Heart right ventricle (tissue), 16 donors: ENCODE results near the gene VIPR2. TPM values are rescaled to one million over a fixed set of nuclear protein-coding genes. Genes with fewer than 3 reads are reported as not detected.

Source experiments
- ATAC-seq, 8 donors: fragments of 200-7000 bp; cut with Tn5 transposase; one replicate each; pipeline ENCODE4 v1.9.1; 2020; ENCODE audit warnings: mild to moderate bottlenecking in 8 of 8, moderate library complexity in 8 of 8, moderate number of reproducible peaks in 1 of 8
- DNase-seq, 2 donors: peaks; one replicate each; pipeline ENCODE4 v3.0.0-alpha.2; 2020
- H3K27ac ChIP-seq, 10 donors: fragments of 200-600 bp; sonication (generic) in 2 of 10; one replicate each; pipeline versions ENCODE4 v1.5.0 to v1.8.0; 2020 to 2022; ENCODE audit warnings: mild to moderate bottlenecking in 3 of 10
- H3K27me3 ChIP-seq, 7 donors: fragments of 200-600 bp; one replicate each; pipeline ENCODE4 v1.8.0; 2021 to 2022; ENCODE audit warnings: mild to moderate bottlenecking in 2 of 7
- H3K36me3 ChIP-seq, 9 donors: fragments of 200-600 bp; sonication (generic) in 1 of 9; one replicate each; pipeline versions ENCODE4 v1.5.0 to v1.8.0; 2020 to 2022; ENCODE audit warnings: mild to moderate bottlenecking in 2 of 9
- H3K4me1 ChIP-seq, 9 donors: fragments of 200-600 bp; sonication (generic) in 1 of 9; one replicate each; pipeline versions ENCODE4 v1.5.0 to v1.8.0; 2020 to 2022; ENCODE audit warnings: mild to moderate bottlenecking in 4 of 9
- H3K4me3 ChIP-seq, 10 donors: fragments of 200-600 bp; sonication (generic) in 2 of 10; one replicate each; pipeline versions ENCODE4 v1.5.0 to v1.8.0; 2020 to 2022; ENCODE audit warnings: mild to moderate bottlenecking in 7 of 10, moderate library complexity in 2 of 10
- H3K9me3 ChIP-seq, 11 donors: fragments of 200-600 bp in 10 of 11; sonication (generic) in 2 of 11; one replicate each; pipeline versions ENCODE4 v1.5.0 to v1.8.0; 2013 to 2022; ENCODE audit warnings: mild to moderate bottlenecking in 2 of 11, control low read depth in 1 of 11, moderate library complexity in 1 of 11
- WGBS, 2 donors: extraction: QIAGEN DNeasy Blood & Tissue Kit; methylation state at CpG; one replicate each; pipeline ENCODE4 v1.1.7; 2013; ENCODE audit warnings: inconsistent platforms in 1 of 2; 5-methylcytosine and 5-hydroxymethylcytosine counted together
- intact Hi-C, 10 donors: fragments of 100-400 bp; cut with DNase I; formaldehyde crosslinking; loops; one replicate each; pipeline versions ENCODE4 v1.11.1 to v1.14.2; 2022
- long read RNA-seq, 3 donors: library from polyadenylated mRNA; unstranded; transcript quantifications; one replicate each; pipeline ENCODE4 v2.0.0, GENCODE V29; 2020 to 2021
- polyA plus RNA-seq, 2 donors: library from polyadenylated mRNA; stranded (reverse); fragments of 200-250 nt; gene quantifications; one replicate each; pipeline ENCODE4 v1.2.3, GENCODE V29; 2013
- total RNA-seq, 10 donors: library from RNA; stranded (reverse); fragmentation: NEBNext Ultra II Directional in 3 of 10; extraction: Animal tissue kit (Norgen Biotek cat#: 25700) in 3 of 10; gene quantifications; one replicate each; pipeline versions ENCODE4 v1.2.1 to v1.2.4, GENCODE V29; 2021 to 2023
- TF ChIP-seq, protein P1 (sequence below), 9 donors: fragments of 200-600 bp; sonication (generic) in 2 of 9; IDR thresholded peaks; one replicate each; pipeline versions ENCODE4 v1.5.0 to v1.8.0; 2021 to 2022; ENCODE audit warnings: antibody characterized with exemption in 9 of 9, mild to moderate bottlenecking in 5 of 9, moderate library complexity in 1 of 9
- donor health status: Arrhythmogenic right ventricular cardiomyopathy.
- donor health status: ischemic (EF 13 %, LVEDD 7.1; RV severe dilation, severe dysfunction).
- donor health status: healthy with polysubstance abuse.
- donor health status: DM: no; HTN: yes; CAD: no.
- donor health status: DM: no; HTN: no; CAD: no.
- donor health status: ischemic (EF 25% LVEDD 6.9; RV normal size, moderate dysfunction).
- donor health status: ischemic (EF 25% LVEDD 5.7; RV mildly dilated, moderate dysfunction).
- donor health status: healthy.
- donor health status: DM: yes; HTN: yes; CAD: no.
- donor health status: Ischemic cardiomyopathy.
- donor health status: ischemic (EF 35%, LVEDD 5.7; RV mildly dilated, moderate dysfunction).
- donor health status: nonischemic (EF 11% LVEDD 7.7; RV severe dilation, severe dysfunction).
- donor health status: DM: yes; HTN: yes; CAD: no.
- donor health status: PGD.
- donor health status: ischemic (EF 29% LVEDD 5.4; RV normal size, mild dysfunction).
- donor health status: nonischemic (EF 23%, LVEDD 6.1; RV moderate dilation, normal function).

Gene VIPR2, protein sequence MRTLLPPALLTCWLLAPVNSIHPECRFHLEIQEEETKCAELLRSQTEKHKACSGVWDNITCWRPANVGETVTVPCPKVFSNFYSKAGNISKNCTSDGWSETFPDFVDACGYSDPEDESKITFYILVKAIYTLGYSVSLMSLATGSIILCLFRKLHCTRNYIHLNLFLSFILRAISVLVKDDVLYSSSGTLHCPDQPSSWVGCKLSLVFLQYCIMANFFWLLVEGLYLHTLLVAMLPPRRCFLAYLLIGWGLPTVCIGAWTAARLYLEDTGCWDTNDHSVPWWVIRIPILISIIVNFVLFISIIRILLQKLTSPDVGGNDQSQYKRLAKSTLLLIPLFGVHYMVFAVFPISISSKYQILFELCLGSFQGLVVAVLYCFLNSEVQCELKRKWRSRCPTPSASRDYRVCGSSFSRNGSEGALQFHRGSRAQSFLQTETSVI
- total RNA-seq, result 10 to 100 TPM; 11.4 to 30.6 (median 19.4) TPM
- polyA plus RNA-seq, result 10 to 100 TPM in 1 of 2 donors, 1 to 10 TPM in 1; 3.0 to 20.9 TPM
- long read RNA-seq, donor 1, transcript VIPR2-201 (13 exons, 3,944 nt), result major isoform, 10 of 39 reads
- long read RNA-seq, donor 1, partial matches to known transcripts, result 3 of 39 reads
- long read RNA-seq, donor 1, other reads (novel, unspliced or antisense), result 25 of 39 reads
- long read RNA-seq, donor 2, transcript VIPR2-201 (13 exons, 3,944 nt), result major isoform, 11 of 70 reads
- long read RNA-seq, donor 2, partial matches to known transcripts, result 6 of 70 reads
- long read RNA-seq, donor 2, other reads (novel, unspliced or antisense), result 50 of 70 reads
- long read RNA-seq, donor 3, transcript VIPR2-201 (13 exons, 3,944 nt), result major isoform, 10 of 125 reads
- long read RNA-seq, donor 3, partial matches to known transcripts, result 10 of 125 reads
- long read RNA-seq, donor 3, other reads (novel, unspliced or antisense), result 102 of 125 reads

DNA sequence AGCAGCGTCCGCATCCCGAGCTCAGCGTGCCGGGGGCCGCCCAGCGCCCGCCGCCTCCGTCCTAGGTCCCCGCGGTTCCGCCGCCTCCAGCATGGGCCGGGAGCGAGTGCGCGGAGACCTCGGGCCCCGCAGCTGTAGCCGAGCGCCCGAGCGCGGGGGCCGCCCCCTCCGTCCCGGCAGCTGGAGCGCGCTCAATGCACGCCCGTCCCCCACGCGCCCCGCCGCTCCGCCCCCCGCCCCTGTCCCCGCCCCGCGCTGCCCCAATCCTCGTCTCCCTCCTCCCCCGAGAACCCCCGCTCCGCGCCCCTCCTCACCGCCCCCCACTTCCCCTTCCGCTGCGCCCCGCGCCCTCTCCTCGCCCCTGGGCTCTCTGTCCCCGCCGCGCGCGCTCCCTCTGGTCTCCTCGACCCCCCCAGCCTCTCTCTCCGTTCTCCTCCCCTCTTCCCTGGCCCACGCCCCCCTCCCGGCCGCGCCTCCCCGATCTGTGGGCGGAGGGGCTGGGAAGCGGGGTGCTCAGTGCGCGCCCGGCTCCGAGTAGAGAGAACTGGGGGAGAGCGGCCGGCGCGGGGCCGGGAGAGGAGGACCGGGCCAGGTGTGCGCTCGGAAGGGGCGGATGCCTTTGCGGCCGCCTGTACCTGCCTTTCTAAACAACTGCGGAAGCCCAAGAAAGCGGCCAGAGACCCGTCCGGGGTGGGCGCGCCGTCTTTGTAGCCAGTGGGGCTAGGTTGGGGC is at the start of gene VIPR2:
Gene VIPR2, minus strand, starts transcription at position 110 of the 732 bp plus-strand sequence. Its CDS starts 96 bp downstream, at position 14.
- 1 to 2% methylated on average over 39 to 81 of the region's 88 CpGs for WGBS, 2 donors
- peaks cover 0 to 54% (median 25%) of the 10 kb centered on the region in 7 donors for H3K27me3 ChIP-seq
- H3K9me3 ChIP-seq, result no peaks in the 10 kb centered on the region
- peaks cover 0 to 52% (median 21%) of the 10 kb centered on the region in 9 donors for H3K4me1 ChIP-seq
- H3K27ac ChIP-seq, result peak within 1 kb of the TSS in 9 of 10 donors; percentile 12 to 79 (median 55)
- peak within 1 kb of the TSS; percentile 53 to 78 (median 69) for H3K4me3 ChIP-seq
- ATAC-seq, result peak; percentile 23 to 78 (median 48)
- TF ChIP-seq, protein P1, sequence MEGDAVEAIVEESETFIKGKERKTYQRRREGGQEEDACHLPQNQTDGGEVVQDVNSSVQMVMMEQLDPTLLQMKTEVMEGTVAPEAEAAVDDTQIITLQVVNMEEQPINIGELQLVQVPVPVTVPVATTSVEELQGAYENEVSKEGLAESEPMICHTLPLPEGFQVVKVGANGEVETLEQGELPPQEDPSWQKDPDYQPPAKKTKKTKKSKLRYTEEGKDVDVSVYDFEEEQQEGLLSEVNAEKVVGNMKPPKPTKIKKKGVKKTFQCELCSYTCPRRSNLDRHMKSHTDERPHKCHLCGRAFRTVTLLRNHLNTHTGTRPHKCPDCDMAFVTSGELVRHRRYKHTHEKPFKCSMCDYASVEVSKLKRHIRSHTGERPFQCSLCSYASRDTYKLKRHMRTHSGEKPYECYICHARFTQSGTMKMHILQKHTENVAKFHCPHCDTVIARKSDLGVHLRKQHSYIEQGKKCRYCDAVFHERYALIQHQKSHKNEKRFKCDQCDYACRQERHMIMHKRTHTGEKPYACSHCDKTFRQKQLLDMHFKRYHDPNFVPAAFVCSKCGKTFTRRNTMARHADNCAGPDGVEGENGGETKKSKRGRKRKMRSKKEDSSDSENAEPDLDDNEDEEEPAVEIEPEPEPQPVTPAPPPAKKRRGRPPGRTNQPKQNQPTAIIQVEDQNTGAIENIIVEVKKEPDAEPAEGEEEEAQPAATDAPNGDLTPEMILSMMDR (IDR thresholded peaks at IDR 0.05), result no peak
- intact Hi-C loops, result loop anchor here in 6 of 10 donors (5.0 to 10.0 kb wide), 4 partner anchors 48 to 130 kb away; no protein-coding TSS in a partner anchor
- peaks cover 0 to 13% (median 0%) of the 10 kb centered on the region in 9 donors for H3K36me3 ChIP-seq
- DNase-seq, result peak in 1 of 2 donors; percentile 50

- peaks cover 0 to 9% (median 2%) of the 10 kb centered on the region in 7 donors for H3K27me3 ChIP-seq
- H3K4me1 ChIP-seq, result peaks cover 0 to 22% (median 9%) of the 10 kb centered on the region in 9 donors
- no peaks in the 10 kb centered on the region for H3K36me3 ChIP-seq
- peaks cover 0 to 3% (median 0%) of the 10 kb centered on the region in 11 donors for H3K9me3 ChIP-seq
- 61 to 69% methylated on average over 4 of the region's 4 CpGs for WGBS, 2 donors
- TF ChIP-seq, protein P1 (IDR thresholded peaks at IDR 0.05), result no peak
- intact Hi-C loops, result no loop called here
- ATAC-seq (no peak), DNase-seq (no peak)
- no peak overlapping the region for H3K4me3 ChIP-seq
- no peak overlapping the region for H3K27ac ChIP-seq
Measured at GRCh38 chr7:159193543-159194090, 49.0 kb upstream of the VIPR2 start.

DNA sequence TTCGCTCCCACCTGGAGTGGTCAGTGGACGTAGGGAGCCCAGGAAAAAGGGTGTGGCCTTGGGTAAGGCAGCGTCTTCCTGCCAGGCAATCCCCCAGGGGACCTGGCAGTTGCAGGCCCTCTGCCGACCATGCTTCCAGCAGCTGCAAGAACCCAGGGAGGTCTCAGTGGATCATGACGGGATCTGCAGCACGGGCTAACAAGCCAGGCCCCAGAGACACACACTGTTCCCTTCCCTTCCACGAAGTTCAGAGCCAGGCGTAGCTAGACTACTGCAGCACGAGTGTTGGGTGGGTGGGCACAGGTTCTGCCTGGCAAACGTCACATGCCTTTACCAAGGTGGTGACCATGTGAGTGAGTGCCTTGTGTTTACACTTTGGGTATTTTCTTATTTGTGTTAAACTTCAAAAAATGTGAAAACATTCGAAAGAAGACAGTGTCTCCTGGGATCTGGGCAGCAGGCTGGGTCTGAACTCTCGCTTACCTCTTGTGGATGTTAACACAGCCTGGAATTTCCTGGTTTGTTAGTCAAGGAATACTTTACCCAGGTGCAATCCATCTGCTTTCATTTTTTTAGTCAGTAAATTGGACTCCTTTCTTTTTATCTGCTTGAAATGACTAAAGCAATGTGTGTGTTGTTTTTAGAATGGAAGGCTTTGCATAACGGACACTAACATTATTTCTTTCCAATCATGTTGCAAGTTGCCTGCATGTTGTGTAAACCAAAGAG is 48.2 kb upstream of the VIPR2 start:
- TF ChIP-seq, protein P1 (IDR thresholded peaks at IDR 0.05), result no peak
- intact Hi-C loops, result no loop called here
- Histone ChIP-seq H3K36me3 (no peaks in the 10 kb centered on the region), H3K9me3 (peaks cover 0 to 10% (median 4%) of the 10 kb centered on the region in 11 donors), H3K4me3 (no peak overlapping the region), H3K27me3 (peaks cover 0 to 9% (median 2%) of the 10 kb centered on the region in 7 donors), H3K4me1 (peaks cover 0 to 22% (median 9%) of the 10 kb centered on the region in 9 donors), H3K27ac (no peak overlapping the region)
- DNase-seq, result no peak
- ATAC-seq, result no peak
- WGBS, 2 donors, result 67 to 78% methylated on average over 13 of the region's 13 CpGs
